ENCODE data around the gene RBM19.

Gene RBM19

DNA sequence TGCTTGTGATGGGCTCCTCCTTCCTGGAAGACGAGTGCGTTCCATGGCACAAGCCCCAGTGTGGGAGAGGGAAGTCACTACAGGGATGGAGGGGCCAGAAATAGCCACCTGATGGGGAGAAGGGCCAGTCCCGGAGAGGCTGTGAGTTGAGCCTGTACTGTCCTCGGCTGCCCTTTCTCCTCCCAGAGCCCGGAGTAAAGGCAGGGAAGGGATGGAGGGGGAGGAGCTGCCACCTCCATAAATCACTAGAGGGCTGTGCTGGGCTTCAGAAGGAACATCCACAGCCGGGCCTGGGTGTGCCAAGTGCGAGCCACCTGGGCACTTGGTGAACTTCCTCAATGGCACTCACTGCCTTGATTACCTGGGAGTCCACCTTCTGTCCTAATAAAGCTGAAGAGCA, 110.1 kb downstream of the RBM19 start:
- no peak for DNase-seq (ENCODE audit: low read depth in 2 of 2)

DNA sequence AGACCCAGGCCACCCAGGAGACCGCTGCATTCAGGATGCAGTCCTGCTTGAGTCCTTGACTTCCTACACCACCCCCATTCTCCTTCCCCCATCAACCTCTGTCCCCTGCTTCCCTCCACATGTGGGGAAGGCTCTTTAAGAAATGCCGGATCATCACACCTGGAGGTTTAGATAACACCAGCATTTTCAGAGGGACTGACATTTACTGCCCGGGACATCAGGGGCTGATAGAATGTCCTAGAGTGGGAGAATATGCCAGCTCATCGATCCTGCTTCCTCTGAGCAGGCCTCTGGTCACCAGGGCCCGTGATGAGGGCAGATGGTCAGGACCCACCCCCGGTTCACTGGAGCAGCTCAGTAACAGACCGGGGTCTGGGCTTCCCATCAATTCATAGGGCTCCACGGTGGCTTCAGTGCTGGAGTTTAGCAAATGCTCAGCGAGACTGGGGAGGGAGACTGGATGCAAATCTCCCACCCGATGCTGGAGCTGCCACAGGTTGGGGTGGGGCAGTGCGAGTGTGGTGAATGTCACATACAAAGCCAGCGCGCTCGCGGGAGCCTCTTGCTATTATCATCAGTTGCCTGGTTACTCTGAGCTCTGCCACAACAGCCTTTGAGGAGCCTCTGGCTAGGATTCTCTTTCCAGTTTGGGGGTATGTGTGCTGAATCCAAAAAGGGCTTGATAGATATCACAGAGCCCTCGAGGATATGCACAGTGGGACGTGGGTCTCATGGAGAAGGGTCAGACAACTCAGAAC, 111.6 kb downstream of the RBM19 start:
- no peak for DNase-seq (ENCODE audit: low read depth in 2 of 2)

GRCh38 chr12:113853491-113853890, 112.6 kb downstream of the RBM19 start:
- no peak for DNase-seq (ENCODE audit: low read depth in 2 of 2)

- DNase-seq (ENCODE audit: low read depth in 2 of 2), result no peak
These were observed 113.2 kb downstream of the RBM19 start for GRCh38 chr12:113852695-113853490.

GRCh38 chr12:113852264-113852663, 113.9 kb downstream of the RBM19 start:
- DNase-seq (ENCODE audit: low read depth in 2 of 2), result no peak

DNA sequence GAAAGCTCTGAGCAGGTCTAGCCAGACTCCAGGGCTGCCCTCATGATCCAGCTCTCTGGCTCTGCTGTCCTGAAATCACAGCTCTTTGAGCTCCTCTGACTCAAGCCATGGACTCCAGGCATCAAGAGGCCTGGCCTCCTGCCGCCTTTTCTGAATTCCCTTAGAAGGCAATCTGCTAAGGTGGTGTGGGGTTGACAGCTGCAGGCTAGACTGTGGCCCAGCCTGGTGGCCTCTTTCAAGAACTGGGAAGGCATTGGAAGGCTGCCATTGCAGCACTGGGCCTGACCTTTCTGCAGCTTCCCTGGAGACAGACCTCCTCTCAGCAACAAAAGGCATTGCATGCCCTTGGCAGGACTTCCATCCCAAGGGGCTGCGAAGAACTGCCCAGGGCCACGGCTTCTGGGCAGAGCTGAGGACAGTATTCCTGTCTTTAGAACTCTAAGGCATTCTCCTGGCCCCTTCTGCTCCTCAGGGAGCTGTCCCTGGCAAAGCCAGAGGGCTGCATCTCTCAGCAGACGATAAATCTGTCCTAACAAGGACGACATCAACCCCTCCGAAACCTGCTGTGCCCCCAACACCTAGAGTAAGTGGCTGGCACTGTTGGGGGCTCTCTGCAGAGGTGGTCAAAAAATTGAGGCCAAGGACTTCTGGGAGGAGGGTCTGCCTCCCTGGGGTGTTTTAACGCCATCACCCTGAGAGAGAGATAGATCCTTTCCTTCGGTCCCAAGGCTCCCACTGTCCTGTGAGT, 115.6 kb downstream of the RBM19 start:
- DNase-seq (ENCODE audit: low read depth in 2 of 2), result no peak

DNA sequence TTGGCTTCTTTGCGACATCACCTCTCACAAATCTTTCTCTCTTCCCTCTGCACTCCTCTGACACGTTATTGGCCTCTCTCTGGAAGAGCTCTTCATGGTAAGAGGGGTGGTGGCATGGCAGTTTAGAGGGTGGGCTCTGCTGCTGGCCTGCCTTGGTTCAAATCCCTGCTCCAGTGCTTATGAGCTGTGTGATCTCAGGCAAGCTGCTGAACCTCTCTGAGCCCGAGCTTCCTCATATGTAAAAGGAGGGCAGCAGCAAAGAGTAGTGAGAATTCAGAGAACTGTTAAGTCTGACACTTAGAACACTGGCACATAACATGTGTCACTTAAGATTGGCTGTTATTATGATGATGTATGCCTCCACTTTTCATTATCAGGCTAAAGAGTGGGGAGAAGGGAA, 118.3 kb downstream of the RBM19 start:
- no peak for DNase-seq (ENCODE audit: low read depth in 2 of 2)

DNA sequence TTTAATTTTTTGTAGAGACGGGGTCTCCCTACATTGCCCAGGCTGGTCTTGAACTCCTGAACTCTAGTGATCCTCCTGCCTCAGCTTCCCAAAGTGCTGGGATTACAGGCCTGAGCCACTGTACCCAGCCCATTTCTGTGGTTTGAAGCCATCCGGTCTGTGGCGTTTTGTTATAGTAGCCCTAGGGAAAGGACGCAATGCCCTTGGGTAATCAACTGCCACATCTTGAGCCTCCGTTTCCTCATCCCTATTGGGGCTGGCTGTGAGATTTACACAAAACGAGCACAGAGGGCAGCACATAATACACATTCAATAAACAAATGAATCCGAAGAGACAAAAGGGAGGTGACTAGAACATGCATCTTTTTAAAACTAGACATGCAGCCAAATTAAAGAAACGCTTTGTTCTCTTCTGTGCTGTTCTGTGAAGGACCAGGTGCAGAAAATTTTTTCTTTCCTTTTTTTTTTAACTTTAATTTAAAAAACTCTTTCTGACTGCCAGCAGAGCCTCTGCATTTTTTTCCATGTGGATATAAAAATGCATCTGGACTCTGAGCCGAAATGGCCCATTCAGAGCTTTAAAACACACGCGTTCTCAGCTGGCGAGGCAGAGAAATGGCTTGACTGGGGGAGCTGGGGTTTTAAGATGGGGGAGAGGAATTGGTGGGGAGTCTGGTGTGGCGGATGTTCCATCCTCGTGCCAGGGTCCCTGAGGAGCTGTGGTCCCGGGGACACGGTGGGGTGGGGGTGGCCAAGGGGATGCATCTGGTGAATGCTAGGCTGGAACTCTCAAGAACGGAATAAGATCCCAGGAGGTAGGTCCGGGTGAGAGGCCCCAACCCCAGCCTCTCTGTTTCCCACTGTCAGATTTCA, 119.0 kb downstream of the RBM19 start:
- no peak for DNase-seq (ENCODE audit: low read depth in 2 of 2)

GRCh38 chr12:113845900-113846674, 120.0 kb downstream of the RBM19 start:
- no peak for DNase-seq (ENCODE audit: low read depth in 2 of 2)

- no peak for DNase-seq (ENCODE audit: low read depth in 2 of 2)
These were observed 121.5 kb downstream of the RBM19 start for GRCh38 chr12:113844495-113845210.

DNA sequence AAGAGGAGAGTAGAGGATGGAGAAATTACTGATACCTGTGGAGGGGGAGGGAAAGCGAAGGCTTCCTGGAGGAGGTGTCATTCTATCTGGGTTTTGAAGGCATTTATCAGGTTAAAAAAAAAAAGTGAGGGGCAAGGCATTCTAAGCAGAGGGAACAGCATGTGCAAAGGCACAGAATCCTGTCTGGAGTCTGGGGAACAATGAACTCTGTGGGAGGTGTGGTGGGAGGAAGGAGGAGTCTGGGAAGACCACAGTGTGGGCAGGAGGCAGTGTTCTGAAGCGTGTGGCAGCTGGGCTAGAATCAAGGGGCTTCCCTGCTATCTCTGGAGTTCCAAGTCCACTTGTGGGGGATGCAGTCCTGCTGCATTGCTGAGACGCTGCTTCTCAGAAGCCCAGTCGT, 123.4 kb downstream of the RBM19 start:
- no peak for DNase-seq (ENCODE audit: low read depth in 2 of 2)

- DNase-seq (ENCODE audit: low read depth in 2 of 2), result no peak
These were observed 124.3 kb downstream of the RBM19 start for GRCh38 chr12:113841786-113842185.

- DNase-seq (ENCODE audit: low read depth in 2 of 2), result no peak
These were observed 125.6 kb downstream of the RBM19 start for GRCh38 chr12:113840401-113841042.

- DNase-seq (ENCODE audit: low read depth in 2 of 2), result no peak
These were observed 127.2 kb downstream of the RBM19 start for GRCh38 chr12:113838896-113839295.

DNA sequence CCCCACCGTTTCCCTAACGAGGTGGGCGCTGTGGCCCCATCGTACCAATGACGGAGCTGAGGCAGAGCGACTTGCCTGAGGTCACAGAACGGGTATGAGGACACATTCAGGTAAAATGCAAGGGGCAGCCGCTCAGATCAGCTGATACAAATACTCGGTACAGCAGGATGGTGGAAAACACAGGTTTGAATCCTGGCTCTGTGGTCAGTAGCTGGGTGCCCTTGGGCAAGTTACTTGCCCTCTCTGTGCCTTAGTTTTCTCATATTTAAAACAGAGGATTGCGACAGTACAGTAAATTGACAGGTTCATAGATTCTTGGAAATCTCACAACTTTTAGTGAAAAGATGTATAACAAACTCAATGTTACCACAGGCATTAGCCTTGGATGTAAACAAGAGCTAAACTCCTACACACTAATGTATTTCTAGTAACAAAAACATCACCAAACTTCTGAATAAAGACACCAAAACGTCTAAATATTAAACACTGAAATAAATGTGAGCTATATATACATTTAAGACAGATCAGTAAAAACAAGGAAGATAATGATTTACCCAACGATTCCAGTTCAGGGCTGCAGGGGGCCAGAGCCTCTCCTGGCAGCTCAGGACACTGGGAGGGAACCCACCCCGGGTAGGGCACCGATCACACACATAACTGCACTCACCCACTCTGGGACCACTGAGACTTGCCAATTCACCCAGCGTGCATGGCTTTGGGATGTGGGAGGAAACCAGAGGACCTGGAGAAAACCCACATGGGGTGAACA, 128.4 kb downstream of the RBM19 start:
- no peak for DNase-seq (ENCODE audit: low read depth in 2 of 2)

DNA sequence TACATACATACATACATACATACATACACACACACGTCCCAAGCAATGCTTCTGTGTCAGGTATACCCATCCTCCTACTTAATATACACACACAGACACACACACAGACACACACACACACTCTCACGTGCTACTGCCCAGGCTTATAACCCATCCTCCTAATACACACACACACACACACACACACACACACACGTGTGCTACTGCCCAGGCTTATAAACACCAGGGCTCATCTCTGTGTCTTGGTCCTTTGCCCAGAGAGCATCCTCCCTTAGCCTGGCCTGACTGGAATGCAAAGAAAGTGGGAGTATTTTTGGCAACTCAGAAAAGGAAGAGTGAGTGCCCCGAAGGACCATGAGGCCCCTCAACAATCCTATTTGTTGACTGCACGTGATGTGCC, 129.0 kb downstream of the RBM19 start:
- DNase-seq (ENCODE audit: low read depth in 2 of 2), result no peak

- no peak for DNase-seq (ENCODE audit: low read depth in 2 of 2)
These were observed 130.2 kb downstream of the RBM19 start for GRCh38 chr12:113835896-113836295.

DNA sequence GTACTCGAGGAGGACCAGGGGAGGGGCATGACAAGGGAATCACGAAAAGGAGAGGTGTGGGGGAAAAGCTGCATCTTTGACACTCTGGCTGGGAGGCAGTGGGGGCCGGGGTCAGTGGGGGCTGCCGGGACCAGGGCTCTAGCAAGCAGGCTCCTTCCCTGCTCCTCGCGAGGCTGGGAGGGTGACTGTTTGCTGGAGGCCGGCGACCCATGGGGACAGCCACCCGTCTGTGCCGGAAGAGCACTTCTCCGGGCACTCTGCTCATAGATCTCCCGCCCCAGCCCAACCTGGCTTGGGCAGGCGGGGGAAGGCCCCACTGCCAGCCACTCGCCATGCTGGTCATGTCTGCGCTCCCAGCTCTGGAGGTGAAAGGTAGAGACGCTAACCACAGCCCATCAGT, 130.7 kb downstream of the RBM19 start:
- DNase-seq (ENCODE audit: low read depth in 2 of 2), result no peak

- DNase-seq (ENCODE audit: low read depth in 2 of 2), result no peak
These were observed 132.7 kb downstream of the RBM19 start for GRCh38 chr12:113833422-113833821.

All from stimulated activated CD4-positive, alpha-beta T cell treated with anti-CD3 and anti-CD28 coated beads, Interleukin-15, amount 100 ng/mL, for 48 hours (primary cell).